Activated CD4-positive, alpha-beta T cell treated with anti-CD3 and anti-CD28 coated beads, Interleukin-2, amount 50 U/mL, for 1 hour (primary cell): ENCODE results near the gene MRPL2.
"Not testable (repeated sequence)": the region's sequence is repeated elsewhere in the genome, so short reads cannot be mapped to it uniquely, and the experiment has no call there.

Experiments
- DNase-seq: peaks from one replicate; pipeline ENCODE4 v3.0.0-alpha.2; 2020

Gene MRPL2

DNA sequence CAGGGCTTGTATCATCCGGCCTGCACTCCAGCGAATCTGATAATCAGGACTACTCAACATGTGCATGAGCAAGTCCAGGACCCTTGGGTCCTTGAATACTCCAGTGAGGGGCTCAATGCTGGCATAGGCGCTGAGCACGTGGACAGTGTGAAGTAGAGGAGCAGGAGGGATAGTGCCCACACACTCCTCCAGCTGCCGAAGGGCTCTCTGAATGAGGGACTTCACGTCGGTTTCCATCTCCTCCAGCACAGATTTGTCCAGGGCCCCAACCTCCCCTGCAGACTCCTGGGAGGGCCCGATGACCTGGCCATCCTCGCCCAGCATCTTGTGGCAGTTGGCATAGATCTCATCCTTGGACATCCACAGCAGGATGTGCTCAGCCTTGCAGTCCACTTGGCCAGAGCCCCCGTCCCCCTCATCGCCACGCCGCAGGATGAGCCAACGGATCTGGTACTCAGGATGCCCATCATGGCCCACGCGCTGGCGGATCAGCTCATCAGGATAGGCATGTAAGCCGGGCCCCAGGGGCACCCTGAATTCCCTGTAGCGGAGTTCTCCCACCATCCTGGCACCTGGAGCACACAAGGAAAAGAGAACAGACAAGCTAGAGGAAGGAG lies 6.9 kb downstream of the MRPL2 start:
- DNase-seq: no peak

DNA sequence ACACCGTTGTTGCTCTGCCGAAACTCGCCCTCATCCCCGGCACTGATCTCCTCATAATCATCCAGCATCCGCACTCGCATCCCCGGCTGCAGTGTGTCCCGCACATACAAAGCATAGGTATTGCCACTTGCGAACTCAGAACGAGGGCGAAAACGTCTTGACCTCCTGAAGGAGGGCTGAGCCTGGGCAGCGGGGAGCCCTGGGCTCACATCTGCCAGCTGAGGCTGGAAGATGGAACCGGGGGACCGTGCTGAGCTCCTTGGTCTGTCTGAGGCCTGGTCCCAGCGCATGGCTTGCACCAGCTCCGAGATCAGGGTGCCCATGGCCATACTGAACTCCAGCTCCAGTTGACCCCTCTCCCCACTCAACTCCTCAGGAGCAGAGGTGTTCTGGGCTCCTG lies 8.3 kb downstream of the MRPL2 start:
- no peak for DNase-seq

DNA sequence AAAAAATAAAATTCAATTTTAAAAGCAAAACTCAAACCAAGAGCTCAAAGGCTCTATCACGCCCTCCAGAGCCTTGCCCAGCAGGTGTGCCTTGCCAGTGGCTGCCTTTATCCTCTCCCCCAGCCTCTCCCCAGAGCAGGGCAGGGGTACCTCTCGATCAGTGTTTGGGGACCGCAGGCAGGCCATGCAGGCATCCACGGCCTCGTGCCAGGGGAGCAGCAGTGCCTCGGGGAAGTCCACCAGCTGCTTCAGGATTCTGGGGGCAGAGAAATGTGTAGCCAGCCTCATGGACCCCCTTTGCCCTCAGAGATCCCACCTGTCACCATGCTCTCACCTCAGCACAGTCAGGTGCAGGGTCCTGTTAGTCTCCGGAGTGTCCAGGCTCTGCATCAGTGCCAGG lies 11.2 kb downstream of the MRPL2 start:
- DNase-seq: no peak

DNA sequence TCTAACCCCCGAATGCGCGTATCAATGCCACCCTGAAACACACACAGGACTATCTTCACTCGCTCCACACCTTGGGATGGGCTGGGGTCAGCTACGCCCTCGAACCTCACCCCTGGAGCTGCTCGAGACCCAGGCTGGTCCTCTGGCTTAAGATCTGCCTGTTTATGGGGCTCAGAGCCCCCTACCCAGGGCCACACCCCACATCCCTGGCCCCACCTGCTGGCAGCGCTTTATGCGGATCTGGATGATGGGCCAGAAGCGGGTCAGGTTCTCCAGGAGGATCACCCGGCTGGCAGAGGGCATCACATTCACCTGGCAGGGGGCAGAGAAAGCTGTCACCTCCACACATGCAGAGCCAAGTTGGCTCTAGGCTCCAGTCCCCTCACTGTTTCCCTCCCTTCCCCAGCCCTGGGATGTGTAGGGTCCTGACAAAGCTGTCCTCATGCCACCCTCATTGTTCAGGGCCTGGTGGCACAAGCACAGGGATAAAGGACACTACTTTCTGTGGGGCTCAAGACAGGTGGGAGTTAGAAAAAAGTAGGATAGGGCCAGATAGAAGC lies 13.8 kb downstream of the MRPL2 start:
- no peak for DNase-seq

DNA sequence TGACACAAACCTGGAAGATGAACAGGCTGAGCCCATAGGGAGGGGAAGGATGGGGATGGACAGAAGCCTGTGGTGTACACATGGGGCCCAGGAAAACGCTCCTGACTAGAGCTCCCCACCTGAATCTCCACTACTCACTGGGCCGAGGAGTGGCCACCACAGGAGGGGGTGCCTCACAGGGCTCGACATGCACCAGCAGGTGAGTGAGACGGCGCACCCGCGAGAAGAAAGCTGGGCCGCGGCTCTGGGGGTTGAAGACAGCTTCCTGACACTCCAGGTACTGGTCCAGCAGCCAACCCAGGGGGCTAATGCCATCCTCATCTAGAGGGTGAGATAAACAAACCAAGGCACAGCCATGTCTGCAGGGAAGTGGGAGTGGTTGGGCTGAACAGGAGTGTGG lies 15.9 kb downstream of the MRPL2 start:
- no peak for DNase-seq

DNA sequence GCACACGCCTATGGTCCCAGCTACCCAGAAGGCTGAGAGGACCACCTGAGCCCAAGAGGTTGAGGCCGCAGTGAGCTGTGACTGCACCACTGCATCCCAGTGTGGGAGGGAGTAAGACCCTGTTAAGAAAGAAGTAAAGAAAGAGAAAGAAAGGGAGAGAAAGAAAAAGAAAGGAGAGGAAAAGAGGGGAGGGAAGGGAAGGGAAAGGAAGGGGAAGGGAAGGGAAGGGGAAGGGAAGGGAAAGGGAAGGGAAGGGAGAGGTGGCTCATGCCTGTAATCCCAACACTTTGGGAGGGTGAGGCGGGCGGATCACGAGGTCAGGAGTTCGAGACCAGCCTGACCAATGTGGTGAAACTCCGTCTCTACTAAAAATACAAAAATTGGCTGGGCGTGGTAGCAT lies 17.8 kb downstream of the MRPL2 start:
- DNase-seq: not testable (repeated sequence)

DNA sequence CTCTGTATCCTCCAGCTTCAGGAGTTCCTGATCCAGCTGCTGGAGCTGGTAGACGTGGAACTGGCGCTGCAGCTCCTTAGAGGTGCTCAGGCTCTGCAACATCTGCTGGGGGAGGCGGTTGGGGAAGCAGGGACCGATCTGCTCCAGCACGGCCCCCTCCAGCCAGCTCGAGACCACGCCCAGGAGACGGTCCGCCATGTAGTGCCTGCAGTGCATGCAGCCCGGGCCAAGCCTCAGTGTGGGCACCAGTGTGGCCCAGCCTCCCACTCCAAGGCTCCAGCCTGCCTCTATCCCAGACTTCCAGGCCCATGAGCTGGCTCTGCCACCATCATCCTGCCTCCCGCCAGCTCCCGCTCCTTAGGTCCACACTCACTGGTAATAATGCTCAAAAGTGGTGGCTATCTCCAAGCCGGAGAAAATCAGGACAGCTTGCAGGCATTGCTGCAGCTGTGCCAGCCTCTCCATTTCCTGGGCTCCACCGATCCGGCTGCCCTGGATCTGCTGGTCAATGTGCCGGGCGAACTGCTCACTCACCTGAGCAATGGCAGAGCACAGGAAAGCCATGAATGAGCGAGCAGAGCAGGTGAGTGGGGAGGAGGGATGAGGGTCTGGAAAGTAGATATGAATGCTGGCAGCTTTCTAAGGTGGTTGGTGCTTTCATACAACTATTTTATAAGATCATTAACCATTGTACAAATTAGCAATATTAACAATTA lies 18.5 kb downstream of the MRPL2 start:
- no peak for DNase-seq

DNA sequence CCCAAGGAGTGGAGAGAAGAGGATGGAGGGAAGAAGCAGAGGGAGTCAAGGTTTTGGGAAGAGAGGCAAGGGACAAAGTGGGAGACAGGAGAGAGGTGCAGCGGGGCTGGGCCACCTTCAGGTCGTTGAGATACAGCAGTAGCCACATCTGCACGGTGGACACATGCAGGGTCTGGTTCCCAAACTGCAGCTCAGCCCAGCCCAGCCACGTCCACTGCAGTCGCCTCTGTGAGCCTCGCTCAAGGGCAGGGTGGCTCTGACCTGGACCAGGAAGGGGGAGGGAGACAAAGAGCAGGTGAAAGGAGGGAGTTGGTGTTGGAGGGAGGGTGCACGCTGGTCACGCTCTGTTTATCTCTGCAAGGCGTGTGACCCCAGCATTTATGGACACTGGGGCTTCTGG lies 20.5 kb downstream of the MRPL2 start:
- DNase-seq: no peak

DNA sequence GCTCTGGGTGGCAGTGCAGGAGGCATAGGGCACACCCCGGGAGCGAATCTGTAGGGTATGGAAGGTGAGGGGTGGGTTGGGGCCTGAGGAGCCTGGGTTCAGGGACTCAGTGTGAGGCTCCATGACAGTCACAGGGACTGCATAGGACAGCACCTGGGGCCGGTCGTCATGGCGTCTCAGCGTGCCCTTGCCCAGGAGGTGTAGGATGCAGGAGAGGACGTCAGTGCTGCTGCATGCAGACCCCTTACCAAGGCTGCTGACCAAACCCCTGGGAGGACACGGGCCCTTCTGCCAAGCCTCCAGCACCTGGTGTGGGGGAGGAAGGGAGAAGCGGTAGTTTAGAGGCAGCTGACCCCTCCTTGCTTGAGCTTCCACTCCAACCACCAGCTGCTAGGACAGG lies 21.5 kb downstream of the MRPL2 start:
- DNase-seq: no peak

DNA sequence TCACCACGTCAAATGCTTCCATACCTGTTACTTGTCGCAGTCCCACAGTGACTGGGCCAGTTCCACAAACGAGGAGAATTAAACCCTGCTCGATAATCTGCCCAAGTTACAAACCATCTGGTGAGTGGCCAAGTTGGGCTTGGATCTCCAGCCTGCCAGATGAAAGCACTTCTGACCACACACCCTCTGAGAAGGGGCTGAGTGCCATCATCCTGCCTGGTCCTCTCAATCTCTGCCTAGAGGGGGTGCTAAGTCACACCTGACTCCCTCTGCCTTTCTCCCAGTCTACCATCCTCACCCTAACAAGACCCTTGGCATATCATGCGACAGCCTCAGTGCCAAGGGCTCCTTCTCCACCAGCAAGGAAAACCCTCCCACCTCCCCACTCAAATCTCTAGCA lies 22.0 kb downstream of the MRPL2 start:
- DNase-seq: no peak

DNA sequence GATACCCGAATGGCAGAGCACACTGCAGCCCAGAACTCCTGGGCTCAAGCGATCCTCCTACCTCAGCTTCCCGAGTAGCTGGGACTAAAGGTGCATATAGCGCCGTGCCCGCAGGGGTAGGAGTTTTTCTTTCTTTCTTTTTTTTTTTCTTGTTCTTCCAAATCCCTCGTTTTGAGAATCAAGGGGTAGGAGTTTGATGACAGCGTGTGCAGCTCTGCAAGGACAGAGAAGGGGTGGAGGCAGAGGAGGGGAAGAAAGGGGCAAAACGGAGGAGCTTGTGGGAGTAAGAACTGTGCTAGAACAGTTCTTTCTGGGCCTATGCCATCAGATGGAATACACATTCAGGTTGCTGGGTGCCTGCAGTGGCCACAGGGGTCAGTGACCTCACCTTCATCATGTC lies 22.5 kb downstream of the MRPL2 start:
- DNase-seq: no peak

DNA sequence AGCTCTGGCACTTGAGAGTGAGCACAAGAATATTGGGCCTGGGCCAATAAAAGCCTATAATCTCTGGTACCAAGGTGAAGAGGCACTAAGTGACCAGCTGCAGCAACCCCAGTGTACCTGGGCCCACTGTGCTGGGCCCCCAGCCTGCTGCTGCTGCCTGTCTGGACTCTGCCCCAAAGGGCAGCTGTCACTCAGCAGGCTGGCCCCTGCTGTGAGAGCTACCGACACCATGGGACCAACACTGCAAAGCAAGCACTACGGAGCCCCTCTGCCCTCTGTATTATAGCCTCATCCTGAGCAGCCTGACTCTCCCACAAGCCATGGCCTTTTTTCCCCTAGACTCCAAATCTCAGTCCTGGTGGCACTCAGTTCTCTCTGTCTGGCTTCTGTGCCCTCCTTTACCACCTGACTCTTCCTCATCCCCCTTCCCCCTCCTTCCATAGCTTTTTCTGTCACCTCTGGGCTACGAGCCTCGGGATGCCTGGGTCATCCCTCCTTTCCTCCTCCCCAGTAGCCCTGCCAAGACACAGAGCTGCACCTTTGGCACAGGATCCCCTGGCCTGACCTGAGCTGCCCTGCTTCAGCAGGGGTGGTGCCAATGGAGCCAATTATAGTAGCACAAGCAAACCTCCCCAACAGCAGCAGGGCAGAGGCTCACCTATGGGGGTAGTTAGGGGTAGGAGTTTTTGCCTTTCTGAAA lies 23.6 kb downstream of the MRPL2 start:
- DNase-seq: no peak

DNA sequence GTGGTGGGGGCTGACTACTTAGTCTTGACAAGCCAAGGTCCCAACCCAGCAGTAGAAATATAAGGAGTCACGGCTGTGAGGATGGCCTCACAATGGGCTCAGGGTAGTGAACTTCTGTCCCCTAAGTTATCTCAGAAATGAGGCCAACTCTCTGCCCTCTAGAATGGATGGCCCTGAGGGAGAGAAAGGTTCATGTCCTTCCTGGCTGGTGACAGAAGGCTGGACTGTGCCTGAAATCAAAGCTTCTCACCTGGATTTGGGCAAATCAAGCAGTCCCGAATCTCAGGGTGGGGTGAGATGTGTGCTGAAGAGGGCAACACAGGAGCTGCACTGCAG lies 25.1 kb downstream of the MRPL2 start:
- DNase-seq: no peak

DNA sequence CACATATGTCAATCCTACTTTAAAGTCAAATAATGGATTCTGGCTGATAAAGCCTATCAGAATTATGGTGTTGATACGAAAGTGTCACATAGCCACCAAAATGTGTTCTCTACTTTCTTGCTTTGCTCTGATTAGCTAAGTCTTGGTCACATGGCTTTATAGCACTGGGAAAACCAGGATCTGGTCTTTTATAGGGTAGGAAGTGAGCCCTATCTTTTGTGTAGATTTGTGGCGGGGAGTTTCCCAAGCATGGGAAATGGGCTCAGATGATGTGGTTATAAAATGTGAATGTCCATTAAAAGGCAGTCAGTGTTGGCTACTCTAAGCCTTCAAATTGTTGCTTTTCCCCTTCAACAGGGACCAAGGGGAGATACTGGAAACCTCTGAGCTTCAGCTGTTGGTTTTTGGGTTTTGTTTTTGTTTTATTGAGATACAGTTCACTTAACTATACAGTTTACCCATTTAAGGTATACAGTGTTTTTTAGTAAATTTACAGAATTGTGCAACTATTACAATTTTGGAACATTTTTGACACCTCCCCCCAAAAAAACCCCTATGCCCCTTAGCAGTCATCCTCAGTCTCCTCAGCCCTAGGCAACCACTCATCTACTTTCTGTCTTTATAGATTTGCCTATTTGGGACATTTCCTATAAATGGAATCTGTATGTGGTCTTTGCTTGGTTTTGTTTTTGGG lies 25.6 kb downstream of the MRPL2 start:
- DNase-seq: no peak

DNA sequence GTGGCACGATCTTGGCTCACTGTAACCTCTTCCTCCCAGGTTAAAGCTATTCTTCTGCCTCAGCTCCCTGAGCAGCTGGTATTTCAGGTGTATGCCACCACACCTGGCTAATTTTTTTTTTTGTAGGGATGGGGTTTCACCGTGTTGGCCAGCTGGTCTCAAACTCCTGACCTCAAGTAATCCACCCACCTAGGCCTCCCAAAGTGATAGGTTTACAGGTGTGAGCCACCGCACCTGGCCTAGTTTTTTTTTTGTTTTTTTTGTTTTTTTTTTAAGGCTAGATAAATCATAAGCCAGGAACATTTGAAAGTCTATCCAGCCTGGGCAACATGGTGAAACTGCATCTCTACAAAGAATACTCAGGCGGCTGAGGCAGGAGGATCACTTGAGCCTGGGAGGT lies 26.9 kb downstream of the MRPL2 start:
- no peak for DNase-seq

DNA sequence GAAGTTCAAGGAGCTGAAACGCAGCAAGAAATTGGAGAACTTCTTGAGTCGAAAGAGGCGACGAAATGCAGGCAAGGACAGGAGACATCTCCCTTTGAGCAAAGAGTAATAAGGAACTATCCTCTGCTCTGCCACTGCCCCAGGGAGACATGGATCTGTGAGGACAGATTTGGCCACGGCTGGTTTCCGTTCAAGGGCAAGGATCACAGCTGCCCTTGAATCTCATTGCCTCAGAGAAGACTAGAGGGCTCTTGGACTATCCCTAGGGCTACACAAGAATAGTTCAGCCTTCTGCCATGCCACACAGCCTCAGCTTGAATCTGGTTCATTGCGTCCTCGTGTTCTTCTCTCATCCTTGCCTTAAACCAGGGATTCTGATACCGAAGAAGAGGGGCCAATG lies 30.1 kb downstream of the MRPL2 start:
- DNase-seq: no peak

DNA sequence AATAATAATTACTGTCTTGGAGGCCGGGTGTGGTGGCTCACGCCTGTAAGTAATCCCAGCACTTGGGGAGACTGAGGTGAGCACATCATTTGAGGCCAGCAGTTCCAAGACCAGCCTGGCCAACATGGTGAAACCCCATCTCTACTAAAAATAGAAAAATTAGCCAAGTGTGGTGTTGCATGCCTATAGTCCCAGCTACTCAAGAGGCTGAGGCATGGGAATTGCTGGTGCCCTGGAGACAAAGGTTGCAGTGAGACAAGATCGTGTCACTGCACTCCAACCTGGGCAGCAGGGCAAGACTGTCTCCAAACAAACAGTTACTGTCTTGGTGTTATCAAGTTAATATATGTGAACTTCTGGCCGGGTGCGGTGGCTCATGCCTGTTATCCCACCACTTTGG lies 32.9 kb downstream of the MRPL2 start:
- no peak for DNase-seq

DNA sequence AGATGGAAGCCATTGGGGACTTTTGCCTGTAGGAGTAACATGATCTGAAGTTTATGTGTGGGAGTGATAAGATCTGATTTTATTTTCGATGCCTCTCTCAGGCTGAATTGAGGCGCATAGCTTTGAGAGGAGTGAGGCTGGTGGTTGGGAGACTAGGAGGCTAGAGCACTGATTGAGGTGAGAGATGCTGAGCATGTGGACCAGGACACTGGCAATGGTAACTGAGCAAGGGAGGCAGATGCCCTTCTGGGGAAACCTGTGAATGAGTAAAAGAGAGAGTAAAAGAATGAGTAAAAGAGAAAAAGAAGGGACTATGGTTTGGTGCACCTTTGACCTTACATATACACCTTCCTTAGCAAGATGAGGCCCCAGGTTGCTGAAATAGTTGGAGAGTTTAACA lies 34.8 kb downstream of the MRPL2 start:
- DNase-seq: no peak

DNA sequence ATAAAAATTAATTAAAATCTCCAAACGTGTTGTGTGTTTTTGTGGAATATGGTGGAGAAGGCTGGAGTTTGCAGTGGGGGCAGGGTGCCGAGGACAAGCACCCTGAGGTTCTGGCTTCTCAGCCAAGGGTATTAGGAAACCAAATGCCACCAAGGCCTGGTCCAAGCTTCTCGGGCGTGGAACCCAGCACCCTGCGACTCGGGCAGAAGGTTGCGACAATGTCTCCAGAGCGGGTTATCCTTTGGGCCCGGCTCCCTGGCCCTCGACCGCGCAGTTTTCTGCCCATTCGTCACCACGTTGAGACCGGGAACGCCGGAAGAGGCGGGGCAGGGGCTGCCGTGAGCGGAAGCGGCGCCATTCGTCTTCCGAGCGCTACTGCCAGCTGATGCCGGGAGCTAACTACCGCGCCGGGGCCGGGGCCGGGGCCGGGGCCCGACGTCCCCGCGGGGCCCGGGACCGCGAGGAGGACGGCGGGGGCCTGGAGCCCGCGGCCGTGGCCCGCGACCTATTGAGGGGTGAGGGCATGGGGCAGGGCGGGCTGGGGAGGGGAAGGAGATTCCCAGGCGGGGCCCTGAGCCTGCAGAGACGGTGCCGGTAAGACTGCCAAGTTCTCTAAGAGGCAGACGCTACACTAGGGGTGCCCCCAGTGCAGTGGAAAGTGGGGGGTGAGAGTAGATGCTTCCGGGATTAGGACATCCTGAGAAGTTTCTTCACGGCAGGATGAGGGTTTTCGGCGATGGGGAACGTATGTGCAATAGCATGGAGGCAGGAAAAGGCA lies 37.8 kb downstream of the MRPL2 start, which contains the start of gene RRP36:
TSS of gene RRP36 (plus strand) at position 354 of the 778 bp plus-strand sequence. CDS start at position 386, 32 bp downstream.
- DNase-seq: peak; percentile 59

DNA sequence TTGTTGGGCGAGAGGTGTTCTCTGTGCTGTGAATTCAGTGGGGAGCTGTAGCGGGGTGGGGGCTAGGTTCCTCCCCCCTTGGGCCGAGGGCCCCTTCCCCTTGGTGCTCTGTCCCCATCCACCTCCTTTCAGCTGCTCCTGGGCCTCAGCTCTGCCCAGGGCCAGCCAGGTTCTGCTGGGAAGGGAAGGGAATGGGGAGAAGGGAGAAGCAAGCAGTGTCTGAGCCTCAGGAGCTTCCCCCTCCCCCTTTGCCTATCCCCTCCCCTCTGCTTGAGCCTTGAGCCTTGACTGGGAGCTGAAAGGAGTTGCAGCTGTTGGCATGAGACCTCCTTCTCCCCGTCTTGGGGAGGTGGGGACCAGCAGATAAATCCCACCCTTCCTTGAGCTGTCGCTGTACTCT lies 38.4 kb downstream of the MRPL2 start:
- DNase-seq: no peak

DNA sequence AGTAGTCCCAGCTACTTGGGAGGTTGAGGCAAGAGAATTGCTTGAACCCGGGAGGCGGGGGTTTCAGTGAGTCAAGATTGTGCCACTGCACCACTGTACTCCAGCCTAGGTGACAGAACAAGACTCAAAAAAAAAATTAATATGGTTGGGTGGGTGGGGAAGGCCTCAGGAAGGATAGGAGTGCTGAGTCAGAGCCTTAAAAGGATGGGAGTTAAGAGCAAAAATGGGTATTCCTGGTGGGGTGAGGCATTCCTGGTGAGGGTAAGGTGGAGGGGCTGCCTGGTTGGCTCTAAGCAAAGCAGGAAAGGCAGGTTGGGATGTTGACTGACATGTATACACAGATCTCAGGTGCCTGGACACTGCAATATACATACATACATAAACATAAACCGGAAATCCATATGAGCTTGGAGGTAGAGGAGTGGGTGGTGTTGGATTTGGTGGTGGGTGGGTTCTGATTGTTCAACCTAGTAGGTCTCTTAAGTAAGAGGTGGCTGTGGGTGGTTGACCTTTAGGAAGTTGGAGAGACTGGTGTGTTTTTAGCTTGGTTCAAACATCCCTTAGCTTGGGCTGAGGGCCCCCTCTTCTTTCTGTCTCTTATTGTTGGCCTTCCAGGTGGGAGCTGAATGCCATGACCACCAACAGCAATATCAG lies 39.1 kb downstream of the MRPL2 start:
- DNase-seq: no peak

DNA sequence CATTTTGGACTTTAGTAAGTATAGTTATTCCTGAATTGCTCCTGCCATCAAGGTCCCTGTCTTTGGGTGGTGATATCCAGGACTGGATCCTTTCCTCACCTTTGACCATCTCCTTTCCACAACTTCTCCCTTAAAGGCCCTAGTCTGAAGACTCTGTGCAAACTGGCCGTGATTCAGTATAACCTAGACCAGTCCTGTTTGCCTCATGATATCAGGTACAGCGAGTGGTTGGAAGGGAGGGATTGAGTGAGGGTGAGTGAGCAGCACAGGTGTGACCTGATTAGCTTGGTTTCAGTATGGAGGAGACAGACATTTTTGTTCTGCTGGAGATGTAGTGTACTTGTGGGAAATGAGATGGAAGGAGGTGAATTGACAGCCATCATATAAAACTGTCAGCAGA lies 40.1 kb downstream of the MRPL2 start:
- no peak for DNase-seq
